Gastrocnemius medialis (tissue), 4 donors: Measurements from ENCODE around the gene ERMP1.

Source experiments
- CTCF ChIP-seq, 5 experiments: fragments of 450-650 bp in 3 of 5; fragments of 200-600 bp in 2 of 5; sonication (generic) in 2 of 5; IDR thresholded peaks in 4 of 5; conservative IDR thresholded peaks in 1 of 5; 1 replicate in 4 of 5; 2 replicates in 1 of 5; pipeline ENCODE4 v1.5.1; 2016 to 2019; ENCODE audit warnings: antibody characterized with exemption in 5 of 5, mild to moderate bottlenecking in 3 of 5, moderate library complexity in 3 of 5
- POLR2A ChIP-seq, 2 donors: fragments of 450-650 bp; IDR thresholded peaks; one replicate each; pipeline ENCODE4 v1.6.1; 2017; ENCODE audit warnings: antibody characterized with exemption in 2 of 2, mild to moderate bottlenecking in 2 of 2, moderate library complexity in 2 of 2

DNA sequence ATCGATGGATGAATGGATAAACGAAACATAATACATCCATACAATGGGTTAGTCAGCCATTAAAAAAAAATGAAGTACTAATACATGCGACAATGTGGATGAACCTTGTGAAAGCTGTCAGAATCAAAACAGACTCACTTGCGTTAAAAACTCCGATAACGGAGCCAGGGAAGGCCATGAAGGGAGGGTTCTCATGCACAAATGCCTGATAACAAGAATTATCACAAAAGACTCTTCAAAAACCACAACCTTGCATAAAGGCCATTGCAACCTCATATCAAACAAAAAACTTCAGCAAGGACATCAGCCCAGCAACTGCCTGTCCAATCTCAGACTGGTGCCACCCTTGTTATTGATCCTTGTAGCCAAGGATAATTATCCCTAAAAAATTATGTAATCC is 13.7 kb downstream of the ERMP1 start:
- TF ChIP-seq POLR2A (IDR thresholded peaks at IDR 0.05) (no peak), CTCF (IDR thresholded peaks at IDR 0.05 in 4 of 5, conservative IDR thresholded peaks at IDR 0.05 in 1 of 5) (no peak)
